Fibroblast of mammary gland (primary cell): ENCODE results near the gene LRP5.

Source experiments
- DNase-seq: peaks from one replicate; pipeline ENCODE4 v3.0.0-alpha.2; 2010; ENCODE audit warnings: low read depth
- H3K4me3 ChIP-seq: 2 replicates; pipeline ENCODE4 v1.5.1; 2011; ENCODE audit warnings: low read depth, mild to moderate bottlenecking, low read length, moderate library complexity; ENCODE audit not compliant: control insufficient read depth
- CTCF ChIP-seq: conservative IDR thresholded peaks from 2 replicates; pipeline ENCODE4 v1.5.1; 2011; ENCODE audit warnings: low read depth, low read length, inconsistent platforms; ENCODE audit not compliant: control insufficient read depth, insufficient read depth

Gene LRP5

GRCh38 chr11:68311160-68312116 lies 953 bp upstream of the LRP5 start:
- DNase-seq: no peak
- peak overlapping the region; percentile 29 for H3K4me3 ChIP-seq
- no peak for TF ChIP-seq CTCF

- DNase-seq: no peak
- H3K4me3 ChIP-seq: peak overlapping the region; percentile 61
- TF ChIP-seq CTCF: no peak
These were observed 586 bp downstream of the LRP5 start for GRCh38 chr11:68312780-68313573.

GRCh38 chr11:68313574-68314202 lies 1.3 kb downstream of the LRP5 start:
- DNase-seq: peak; percentile 58

GRCh38 chr11:68314203-68315170 lies 2.1 kb downstream of the LRP5 start:
- DNase-seq: no peak
- no peak for TF ChIP-seq CTCF
- peak overlapping the region; percentile 61 for H3K4me3 ChIP-seq

More at GRCh38 chr11:68313574-68314202, 1.3 kb downstream of the LRP5 start:
- H3K4me3 ChIP-seq: peak overlapping the region; percentile 61
- no peak for TF ChIP-seq CTCF

- TF ChIP-seq CTCF: no peak
- no peak overlapping the region for H3K4me3 ChIP-seq
- DNase-seq: no peak
These were observed 3.0 kb downstream of the LRP5 start for GRCh38 chr11:68315171-68315920.
